GM21381 (cell line): ENCODE data around the gene ALKBH6.
"Not testable (repeated sequence)": the region's sequence is repeated elsewhere in the genome, so short reads cannot be mapped to it uniquely, and the experiment has no call there.

Experiments
- ATAC-seq: cut with Tn5 transposase; IDR thresholded peaks from one replicate; pipeline ENCODE4 v1.9.1; 2021; ENCODE audit warnings: mild to moderate bottlenecking, moderate library complexity; ENCODE audit not compliant: unreplicated experiment

The ALKBH6 gene

GRCh38 chr19:36014012-36014924 is at the start of gene ALKBH6:
TSS of gene ALKBH6 (minus strand) at chr19:36014213. CDS start at chr19:36013397, 816 bp downstream.
- peak; percentile 93 for ATAC-seq

GRCh38 chr19:36061367-36061766 is 47.4 kb upstream of the ALKBH6 start:
- ATAC-seq: no peak

- ATAC-seq: no peak
Measured at GRCh38 chr19:36060430-36060829, 46.4 kb upstream of the ALKBH6 start.

- ATAC-seq: no peak
Measured at GRCh38 chr19:36059180-36059910, 45.3 kb upstream of the ALKBH6 start.

- ATAC-seq: no peak
Measured at GRCh38 chr19:36058481-36059179, 44.6 kb upstream of the ALKBH6 start.

- peak; percentile 69 for ATAC-seq
Measured at GRCh38 chr19:36054733-36055686, 41.0 kb upstream of the ALKBH6 start, which contains the start of gene WDR62. TSS of gene WDR62 (plus strand) at chr19:36054897. CDS start at chr19:36054972, 75 bp downstream.

- peak; percentile 77 for ATAC-seq
Measured at GRCh38 chr19:36054119-36054732, 40.2 kb upstream of the ALKBH6 start, which contains the start of gene THAP8. TSS of gene THAP8 (minus strand) at chr19:36054285. CDS start at chr19:36054217, 68 bp downstream.

GRCh38 chr19:36051637-36052036 is 37.6 kb upstream of the ALKBH6 start:
- ATAC-seq: no peak

- ATAC-seq: no peak
Measured at GRCh38 chr19:36051236-36051635, 37.2 kb upstream of the ALKBH6 start.

GRCh38 chr19:36049080-36049698 is 35.2 kb upstream of the ALKBH6 start:
- no peak for ATAC-seq

GRCh38 chr19:36047835-36048234 is 33.8 kb upstream of the ALKBH6 start:
- ATAC-seq: no peak

GRCh38 chr19:36046443-36047050 is 32.5 kb upstream of the ALKBH6 start:
- no peak for ATAC-seq

GRCh38 chr19:36043952-36044351 is 29.9 kb upstream of the ALKBH6 start:
- ATAC-seq: no peak

GRCh38 chr19:36041831-36042230 is 27.8 kb upstream of the ALKBH6 start:
- ATAC-seq: no peak

- ATAC-seq: not testable (repeated sequence)
Measured at GRCh38 chr19:36041092-36041491, 27.1 kb upstream of the ALKBH6 start.

GRCh38 chr19:36040495-36040894 is 26.5 kb upstream of the ALKBH6 start:
- no peak for ATAC-seq

- ATAC-seq: no peak
Measured at GRCh38 chr19:36032251-36033104, 18.5 kb upstream of the ALKBH6 start, which contains the start of gene CLIP3. TSS of gene CLIP3 (minus strand) at chr19:36032873. CDS start at chr19:36032357, 516 bp downstream.

GRCh38 chr19:36031308-36031707 is 17.3 kb upstream of the ALKBH6 start:
- ATAC-seq: no peak
